Kidney (tissue), 14 donors: Measurements from ENCODE around the gene ADARB2. TPM values are rescaled to one million over a fixed set of nuclear protein-coding genes. Genes with fewer than 3 reads are reported as not detected.

Source experiments
- DNase-seq, 5 donors: peaks; one replicate each; pipeline ENCODE4 v3.0.0-alpha.2; 2013 to 2020
- FAIRE-seq: peaks from 2 replicates; lab custom pipeline; 2012; peaks lifted over from hg19 to GRCh38; lab: Jason Lieb, UNC
- H3K27ac ChIP-seq, 2 donors: one replicate each; pipeline ENCODE4 v1.7.0; 2013; ENCODE audit warnings: low read depth in 2 of 2, low read length in 2 of 2, inconsistent platforms in 1 of 2
- H3K27me3 ChIP-seq: one replicate; pipeline ENCODE4 v1.7.1; 2013; ENCODE audit warnings: low read length, inconsistent platforms; ENCODE audit not compliant: control insufficient read depth, insufficient read depth
- H3K36me3 ChIP-seq, 3 donors: one replicate each; pipeline versions ENCODE4 v1.7.0 to v1.7.1; 2013; ENCODE audit warnings: low read length in 3 of 3, control low read depth in 1 of 3, inconsistent platforms in 1 of 3; ENCODE audit not compliant: insufficient read depth in 3 of 3, control insufficient read depth in 2 of 3
- H3K4me1 ChIP-seq, 3 donors: one replicate each; pipeline versions ENCODE4 v1.7.0 to v1.7.1; 2013; ENCODE audit warnings: low read length in 3 of 3, inconsistent platforms in 1 of 3, low read depth in 1 of 3; ENCODE audit not compliant: control insufficient read depth in 2 of 3, insufficient read depth in 2 of 3
- H3K4me3 ChIP-seq, 3 donors: one replicate each; pipeline versions ENCODE4 v1.7.0 to v1.8.1; 2013; ENCODE audit warnings: low read length in 3 of 3, control low read depth in 1 of 3, inconsistent platforms in 1 of 3
- H3K9ac ChIP-seq, 3 donors: one replicate each; pipeline versions ENCODE4 v1.7.0 to v1.7.1; 2013; ENCODE audit warnings: low read length in 3 of 3, control low read depth in 1 of 3, inconsistent platforms in 1 of 3
- H3K9me3 ChIP-seq, 3 donors: one replicate each; pipeline versions ENCODE4 v1.7.0 to v1.7.1; 2013; ENCODE audit warnings: low read length in 3 of 3, control low read depth in 1 of 3, inconsistent platforms in 1 of 3; ENCODE audit not compliant: control insufficient read depth in 2 of 3, insufficient read depth in 1 of 3
- intact Hi-C: fragments of 100-400 bp; cut with DNase I; formaldehyde crosslinking; loops from one replicate; pipeline ENCODE4 v1.11.1; 2022
- polyA plus RNA-seq: library from polyadenylated mRNA; stranded (reverse); fragments of 350-450 nt; fragmentation: Illumina TruSeq; extraction: RNeasy Lipid Tissue Mini Kit (QIAGEN cat#74804); gene quantifications from one replicate; pipeline ENCODE4 v1.2.3, GENCODE V29; 2014; ENCODE audit warnings: low read depth, low replicate concordance; ENCODE audit not compliant: insufficient read depth
- total RNA-seq: library from RNA; stranded (reverse); fragmentation: NEBNext Ultra II Directional; extraction: Animal tissue kit (Norgen Biotek cat#: 25700); gene quantifications from one replicate; pipeline ENCODE4 v1.2.1, GENCODE V29; 2021
- TF ChIP-seq, protein P1 (sequence below): IDR thresholded peaks from 3 replicates; pipeline ENCODE4 v1.5.1; 2012; ENCODE audit warnings: mild to moderate bottlenecking, moderate library complexity, borderline replicate concordance; ENCODE audit not compliant: insufficient read depth; ENCODE audit errors: extremely low read depth
- donor health status: control.
- donor health status: control.
- donor health status: control.
- donor health status: control.
- donor health status: control.
- donor health status: DM: yes; HTN: yes; CAD: no.
- donor health status: Normal renal cell carcinoma (clear cell type).

The ADARB2 gene
- total and polyA plus RNA-seq, 2 donors from 2014 or later: 1.0 to 1.3 TPM

DNA sequence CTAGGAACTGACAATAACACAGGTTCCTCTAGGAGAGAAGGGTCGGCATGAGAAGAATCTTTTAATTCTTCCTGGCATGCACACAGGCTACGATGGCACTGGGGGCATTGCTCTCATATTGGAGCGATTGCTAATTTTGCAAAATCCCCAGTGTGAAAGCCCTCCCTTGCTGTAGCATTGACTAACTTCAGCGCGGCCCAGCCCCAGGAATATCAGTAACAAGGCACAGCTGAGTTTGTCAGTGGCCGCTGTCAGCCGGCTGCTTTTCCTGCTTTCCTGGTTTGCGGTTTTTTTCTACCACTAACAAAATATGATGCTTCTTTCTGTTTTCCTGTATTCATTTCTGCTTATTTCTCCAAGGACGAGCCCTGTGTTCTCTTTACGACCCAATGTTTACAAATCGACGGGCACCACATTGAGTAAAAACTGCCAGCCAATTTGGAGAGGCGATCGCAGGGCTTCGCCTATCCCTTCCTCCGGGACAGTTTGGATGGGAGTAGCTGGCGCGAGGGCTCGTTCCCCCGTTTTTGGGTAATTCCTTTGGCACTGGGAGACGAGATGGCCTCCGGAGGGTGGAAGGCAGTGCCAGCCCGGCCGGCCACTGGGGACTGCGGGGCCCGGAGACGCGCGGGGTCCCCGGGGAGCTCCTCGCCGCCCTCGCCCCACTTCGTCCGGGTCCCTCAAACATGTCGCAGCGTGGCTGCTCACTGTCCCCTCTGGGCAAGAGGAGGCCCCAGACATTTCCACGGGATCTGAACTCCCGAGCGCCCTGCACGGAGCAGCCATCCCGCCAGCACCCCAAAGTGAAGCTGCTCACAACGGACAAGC lies 967 bp downstream of the ADARB2 start:
- TF ChIP-seq, protein P1, sequence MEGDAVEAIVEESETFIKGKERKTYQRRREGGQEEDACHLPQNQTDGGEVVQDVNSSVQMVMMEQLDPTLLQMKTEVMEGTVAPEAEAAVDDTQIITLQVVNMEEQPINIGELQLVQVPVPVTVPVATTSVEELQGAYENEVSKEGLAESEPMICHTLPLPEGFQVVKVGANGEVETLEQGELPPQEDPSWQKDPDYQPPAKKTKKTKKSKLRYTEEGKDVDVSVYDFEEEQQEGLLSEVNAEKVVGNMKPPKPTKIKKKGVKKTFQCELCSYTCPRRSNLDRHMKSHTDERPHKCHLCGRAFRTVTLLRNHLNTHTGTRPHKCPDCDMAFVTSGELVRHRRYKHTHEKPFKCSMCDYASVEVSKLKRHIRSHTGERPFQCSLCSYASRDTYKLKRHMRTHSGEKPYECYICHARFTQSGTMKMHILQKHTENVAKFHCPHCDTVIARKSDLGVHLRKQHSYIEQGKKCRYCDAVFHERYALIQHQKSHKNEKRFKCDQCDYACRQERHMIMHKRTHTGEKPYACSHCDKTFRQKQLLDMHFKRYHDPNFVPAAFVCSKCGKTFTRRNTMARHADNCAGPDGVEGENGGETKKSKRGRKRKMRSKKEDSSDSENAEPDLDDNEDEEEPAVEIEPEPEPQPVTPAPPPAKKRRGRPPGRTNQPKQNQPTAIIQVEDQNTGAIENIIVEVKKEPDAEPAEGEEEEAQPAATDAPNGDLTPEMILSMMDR: no peak
- Histone ChIP-seq H3K9ac (no peak overlapping the region), H3K4me3 (no peak overlapping the region), H3K4me1 (no peaks in the 10 kb centered on the region), H3K36me3 (no peaks in the 10 kb centered on the region), H3K27ac (no peak overlapping the region), H3K9me3 (no peaks in the 10 kb centered on the region), H3K27me3 (peaks cover 33% of the 10 kb centered on the region)
- FAIRE-seq: no peak
- intact Hi-C loops: no loop called here
- peak in 2 of 5 donors; percentile 28 to 33 for DNase-seq

- H3K27me3 ChIP-seq: peaks cover 33% of the 10 kb centered on the region
- DNase-seq: no peak
- no peaks in the 10 kb centered on the region for H3K4me1 ChIP-seq
- H3K27ac ChIP-seq: no peak overlapping the region
- FAIRE-seq: no peak
- TF ChIP-seq, protein P1: no peak
- intact Hi-C loops: no loop called here
- H3K36me3 ChIP-seq: no peaks in the 10 kb centered on the region
- no peak overlapping the region for H3K4me3 ChIP-seq
- H3K9me3 ChIP-seq: no peaks in the 10 kb centered on the region
- H3K9ac ChIP-seq: no peak overlapping the region
Observed at GRCh38 chr10:1735562-1735961, 1.8 kb downstream of the ADARB2 start.

GRCh38 chr10:1734288-1734687 lies 3.0 kb downstream of the ADARB2 start:
- Histone ChIP-seq H3K9me3 (no peaks in the 10 kb centered on the region), H3K4me3 (no peak overlapping the region), H3K27me3 (peaks cover 36% of the 10 kb centered on the region), H3K9ac (no peak overlapping the region), H3K36me3 (no peaks in the 10 kb centered on the region), H3K4me1 (no peaks in the 10 kb centered on the region), H3K27ac (no peak overlapping the region)
- intact Hi-C loops: no loop called here
- FAIRE-seq (no peak), DNase-seq (no peak)
- TF ChIP-seq, protein P1: no peak
